Retina (tissue), 1 donor: ENCODE results near the gene LY6G6D.

ENCODE experiments used
- DNase-seq: peaks from one replicate; pipeline ENCODE4 v3.0.0-alpha.2; 2016

LY6G6D gene, protein sequence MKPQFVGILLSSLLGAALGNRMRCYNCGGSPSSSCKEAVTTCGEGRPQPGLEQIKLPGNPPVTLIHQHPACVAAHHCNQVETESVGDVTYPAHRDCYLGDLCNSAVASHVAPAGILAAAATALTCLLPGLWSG

DNA sequence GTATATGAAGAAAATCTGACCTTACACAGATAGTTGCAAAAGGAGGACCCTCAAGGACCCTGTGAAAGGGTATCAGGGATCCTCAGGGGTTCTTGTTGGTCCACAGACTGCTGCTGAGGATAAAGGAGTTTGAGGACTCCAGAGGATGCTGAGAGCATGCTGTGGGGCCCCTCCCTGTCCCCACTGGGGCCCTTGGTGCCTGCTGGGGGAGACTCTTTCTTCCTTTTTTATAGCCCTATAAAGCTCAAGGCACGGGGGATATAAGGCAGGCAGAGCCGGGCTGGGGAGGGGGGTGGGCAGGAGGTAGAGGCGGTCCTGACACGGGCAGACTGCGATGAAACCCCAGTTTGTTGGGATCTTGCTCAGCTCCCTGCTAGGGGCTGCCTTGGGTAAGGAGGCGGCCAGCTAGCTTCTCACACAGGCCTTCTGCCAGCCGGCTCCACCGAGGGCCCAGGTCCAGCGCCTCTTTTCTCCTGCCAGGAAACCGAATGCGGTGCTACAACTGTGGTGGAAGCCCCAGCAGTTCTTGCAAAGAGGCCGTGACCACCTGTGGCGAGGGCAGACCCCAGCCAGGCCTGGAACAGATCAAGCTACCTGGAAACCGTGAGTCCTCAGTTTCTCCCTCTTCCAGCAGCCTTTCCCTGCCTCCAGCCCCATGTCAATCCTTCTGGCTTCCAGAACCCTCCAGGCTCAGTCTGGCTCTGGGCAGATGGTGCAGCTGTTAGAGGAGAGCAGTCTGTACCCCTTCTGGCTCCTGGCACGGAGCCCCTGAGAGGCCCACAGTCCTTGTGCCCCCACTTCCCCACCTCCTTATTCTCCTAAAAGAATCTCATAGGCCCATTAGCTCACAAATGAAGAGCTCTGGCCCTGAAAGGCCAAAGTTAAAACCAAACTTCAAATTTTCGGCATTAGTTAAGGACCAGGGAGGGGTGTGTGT lies at the start of gene LY6G6D:
Gene LY6G6D, plus strand, starts transcription at position 327 of the 937 bp plus-strand sequence. Its CDS starts 8 bp downstream, at position 335.
- no peak for DNase-seq

DNA sequence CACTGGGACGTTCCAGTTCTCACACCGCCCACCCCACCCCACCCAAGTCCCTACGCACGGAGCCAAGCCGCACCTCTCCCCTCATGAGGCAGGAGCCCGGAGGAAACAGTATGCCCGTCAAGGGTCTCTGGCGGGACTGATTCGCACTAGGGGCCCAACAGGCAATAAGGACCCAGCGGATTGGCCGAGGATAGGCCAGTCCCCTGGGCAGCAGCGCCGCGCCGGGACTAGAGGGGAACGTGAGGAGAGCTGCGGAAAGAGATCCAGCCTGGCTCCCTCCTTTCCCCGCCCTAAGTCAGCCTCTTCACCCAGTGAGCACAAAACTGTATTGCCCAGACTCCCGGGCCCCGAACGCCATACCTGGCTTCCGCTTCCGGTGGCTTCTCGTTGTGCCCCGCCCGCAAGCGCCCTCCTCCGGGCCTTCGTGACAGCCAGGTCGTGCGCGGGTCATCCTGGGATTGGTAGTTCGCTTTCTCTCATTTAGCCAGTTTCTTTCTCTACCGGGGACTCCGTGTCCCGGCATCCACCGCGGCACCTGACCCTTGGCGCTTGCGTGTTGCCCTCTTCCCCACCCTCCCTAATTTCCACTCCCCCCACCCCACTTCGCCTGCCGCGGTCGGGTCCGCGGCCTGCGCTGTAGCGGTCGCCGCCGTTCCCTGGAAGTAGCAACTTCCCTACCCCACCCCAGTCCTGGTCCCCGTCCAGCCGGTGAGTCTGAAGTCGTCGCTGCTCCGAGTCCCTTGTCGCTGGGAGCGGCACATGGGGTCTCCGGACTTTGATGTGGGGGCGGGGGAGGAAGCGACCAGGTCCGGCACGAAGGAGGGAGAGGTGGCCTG lies 49.4 kb upstream of the LY6G6D start, which contains the start of gene CSNK2B:
Gene CSNK2B, plus strand, starts transcription at position 580 of the 836 bp plus-strand sequence. CDS start 752 bp downstream, outside the sequence.
- peak; percentile 97 for DNase-seq

DNA sequence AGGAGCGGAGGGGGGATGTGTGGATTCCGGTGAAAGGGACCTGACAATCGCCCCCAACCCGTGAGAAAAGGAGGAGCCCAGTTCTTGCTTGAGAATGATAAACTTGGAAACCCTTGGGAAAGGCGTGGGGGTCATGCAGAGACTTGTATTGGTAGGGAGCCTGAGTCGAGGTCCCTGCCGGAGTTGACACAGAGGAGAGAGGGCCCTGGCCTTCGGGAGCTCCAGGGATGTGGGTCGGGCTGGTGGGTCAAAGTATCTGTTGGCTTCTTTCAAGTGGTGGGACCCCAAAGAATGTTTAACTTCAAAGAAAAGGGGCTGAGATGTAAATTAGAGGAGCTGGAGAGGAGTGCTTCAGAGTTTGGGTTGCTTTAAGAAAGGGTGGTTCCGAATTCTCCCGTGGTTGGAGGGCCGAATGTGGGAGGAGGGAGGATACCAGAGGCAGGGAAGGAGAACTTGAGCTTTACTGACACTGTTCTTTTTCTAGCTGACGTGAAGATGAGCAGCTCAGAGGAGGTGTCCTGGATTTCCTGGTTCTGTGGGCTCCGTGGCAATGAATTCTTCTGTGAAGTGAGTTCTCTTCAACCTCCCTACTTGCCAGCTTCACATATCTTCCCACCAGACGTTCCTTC lies 48.7 kb upstream of the LY6G6D start:
- no peak for DNase-seq

DNA sequence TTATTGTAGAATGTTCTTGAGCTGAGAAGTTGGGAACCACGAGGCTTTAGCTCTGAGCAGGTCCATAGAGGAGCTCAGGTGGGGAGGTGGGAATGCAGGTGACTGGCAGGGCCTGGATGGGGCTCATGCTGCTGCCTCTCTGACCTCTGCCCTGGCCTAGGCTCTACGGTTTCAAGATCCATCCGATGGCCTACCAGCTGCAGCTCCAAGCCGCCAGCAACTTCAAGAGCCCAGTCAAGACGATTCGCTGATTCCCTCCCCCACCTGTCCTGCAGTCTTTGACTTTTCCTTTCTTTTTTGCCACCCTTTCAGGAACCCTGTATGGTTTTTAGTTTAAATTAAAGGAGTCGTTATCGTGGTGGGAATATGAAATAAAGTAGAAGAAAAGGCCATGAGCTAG lies 45.5 kb upstream of the LY6G6D start, which contains the start of gene LY6G5B:
Gene LY6G5B, plus strand, starts transcription at position 301 of the 400 bp plus-strand sequence. CDS start 975 bp downstream, outside the sequence.
- DNase-seq, result no peak

DNA sequence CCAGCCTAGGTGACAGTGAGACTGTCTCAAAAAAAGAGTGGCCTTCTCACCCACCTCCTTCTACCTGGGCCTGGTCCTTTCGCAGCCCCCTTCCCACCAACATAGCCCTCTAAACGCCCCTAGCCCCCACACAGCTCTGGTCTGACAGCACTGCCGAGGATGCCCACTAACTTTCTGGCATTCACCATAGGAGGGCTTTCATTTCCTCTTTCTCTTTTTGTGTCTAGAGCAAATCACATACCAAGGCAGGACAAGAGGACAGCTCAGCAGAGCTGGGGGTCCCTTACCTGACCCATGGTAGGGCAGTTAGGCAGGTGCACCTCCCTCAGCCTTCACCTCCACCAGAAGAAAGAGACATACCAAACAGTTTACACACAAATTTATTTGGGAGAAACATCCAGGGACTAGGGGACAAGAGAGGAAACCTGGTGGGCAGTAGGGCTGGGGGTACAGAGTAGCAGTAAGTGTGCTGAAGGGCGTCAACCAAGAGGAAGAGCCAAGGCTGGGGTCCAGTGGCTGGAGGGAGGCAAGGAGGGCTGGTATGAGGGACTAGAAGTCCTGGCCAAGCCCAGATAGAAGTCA lies 38.7 kb upstream of the LY6G6D start:
- no peak for DNase-seq

DNA sequence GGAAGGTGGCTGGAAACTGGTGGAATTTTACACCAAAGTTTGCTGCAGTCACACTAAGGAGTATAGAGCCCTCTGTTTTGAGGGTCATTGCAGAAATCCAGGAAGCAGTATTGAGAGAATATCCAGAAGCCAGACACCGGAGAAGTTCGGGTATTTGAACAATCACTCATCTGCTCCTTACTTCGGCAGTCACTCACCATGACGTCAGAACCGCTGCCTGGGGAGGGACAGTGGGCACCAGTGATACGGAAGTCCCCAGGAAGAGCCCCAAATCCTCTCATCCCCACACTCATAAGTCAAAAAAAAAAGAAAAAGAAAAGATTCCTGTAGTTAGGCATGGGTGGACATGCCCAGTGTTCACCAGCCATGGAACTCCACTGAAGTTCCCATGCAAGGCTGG lies 38.2 kb upstream of the LY6G6D start:
- no peak for DNase-seq

DNA sequence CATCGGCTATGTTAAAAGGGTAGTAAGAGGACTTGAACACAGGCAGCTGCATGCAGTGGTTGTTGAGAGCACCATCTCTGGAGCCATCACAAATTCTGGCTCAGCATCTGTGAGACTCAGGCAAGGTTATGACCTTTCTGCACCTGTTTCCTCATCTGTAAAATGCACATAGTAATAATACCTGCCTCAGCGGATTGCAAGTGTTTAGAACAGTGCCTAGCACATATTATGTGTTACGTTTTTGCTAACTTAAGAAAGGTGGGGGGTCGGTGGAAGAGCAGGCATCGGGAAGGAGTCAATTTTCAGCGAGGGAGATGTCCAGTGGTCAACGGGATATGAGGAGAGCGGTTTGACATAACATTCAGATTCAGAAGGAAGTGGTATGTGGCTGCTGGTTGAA lies 37.2 kb upstream of the LY6G6D start:
- DNase-seq, result no peak

DNA sequence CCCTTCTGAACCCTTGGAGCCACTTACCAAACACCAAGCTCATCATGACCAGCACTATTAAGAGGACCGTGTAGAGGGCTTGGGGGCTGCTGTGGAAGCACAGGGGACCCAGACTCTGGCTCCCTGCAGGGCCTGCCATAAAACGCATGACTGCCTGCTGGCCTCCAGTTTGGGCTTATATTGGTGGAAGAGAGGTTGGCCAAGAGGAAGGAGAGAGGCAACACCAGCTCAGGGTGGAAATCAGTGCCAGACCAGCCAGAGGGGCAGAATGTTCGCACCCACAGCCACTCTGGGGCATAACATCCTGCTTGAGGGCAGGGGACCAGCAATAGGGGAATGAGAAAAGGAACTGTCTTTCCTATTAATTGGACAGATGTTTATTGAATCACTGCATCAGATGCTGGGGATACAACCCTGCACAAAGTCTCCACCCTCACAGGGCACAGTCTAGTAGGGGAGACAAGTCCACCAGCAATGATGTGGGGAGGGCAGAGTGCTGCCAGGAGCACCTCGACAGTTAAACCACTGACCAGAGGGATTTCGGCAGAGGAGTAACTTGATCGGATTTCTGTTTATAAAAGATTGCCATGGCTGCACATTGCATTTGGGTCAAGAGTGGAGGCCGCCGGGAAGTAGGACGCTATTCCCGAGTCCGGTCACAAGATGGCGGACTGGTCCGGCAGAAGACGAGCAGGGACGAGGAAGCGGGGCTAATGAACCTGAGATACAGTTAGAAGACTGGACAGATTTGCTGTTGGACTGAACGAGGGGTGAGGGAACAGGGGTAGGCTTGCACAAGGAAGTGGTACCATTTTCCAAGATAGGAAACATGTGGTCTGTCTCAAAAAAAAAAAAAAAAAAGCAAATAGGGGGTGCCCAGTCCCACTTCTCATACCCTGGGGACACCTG lies 34.7 kb upstream of the LY6G6D start, which contains the start of gene LY6G5C:
Gene LY6G5C, minus strand, starts transcription at position 842 of the 909 bp plus-strand sequence. Its CDS starts 694 bp downstream, at position 148.
- DNase-seq, result peak; percentile 92

DNA sequence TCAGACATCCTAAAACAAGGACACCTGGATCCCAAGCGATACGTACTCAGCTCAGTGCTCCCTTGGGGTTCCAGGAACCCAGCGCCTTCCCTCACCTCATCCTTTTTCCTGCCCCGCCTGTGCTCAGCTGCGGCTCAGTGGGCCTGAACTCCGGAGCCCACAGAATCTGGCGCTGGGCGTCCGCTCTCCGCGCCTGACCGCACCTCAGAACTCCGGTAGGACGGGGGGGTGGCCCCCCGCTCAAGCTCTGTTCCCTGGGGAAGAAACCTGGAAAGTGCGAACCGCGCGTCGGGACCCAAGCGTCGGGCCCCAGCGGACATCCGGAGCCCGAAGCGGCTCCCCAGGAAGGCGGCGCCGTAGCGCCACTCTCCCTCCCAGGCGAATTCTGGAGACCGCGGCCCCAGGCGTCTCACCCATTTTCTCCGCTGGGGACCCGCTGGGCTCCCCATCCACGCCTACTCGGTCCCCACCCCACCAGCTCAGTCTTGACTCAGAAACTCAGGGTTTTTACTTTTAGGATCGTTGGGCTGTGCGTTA lies 33.9 kb upstream of the LY6G6D start:
- DNase-seq, result peak; percentile 75

DNA sequence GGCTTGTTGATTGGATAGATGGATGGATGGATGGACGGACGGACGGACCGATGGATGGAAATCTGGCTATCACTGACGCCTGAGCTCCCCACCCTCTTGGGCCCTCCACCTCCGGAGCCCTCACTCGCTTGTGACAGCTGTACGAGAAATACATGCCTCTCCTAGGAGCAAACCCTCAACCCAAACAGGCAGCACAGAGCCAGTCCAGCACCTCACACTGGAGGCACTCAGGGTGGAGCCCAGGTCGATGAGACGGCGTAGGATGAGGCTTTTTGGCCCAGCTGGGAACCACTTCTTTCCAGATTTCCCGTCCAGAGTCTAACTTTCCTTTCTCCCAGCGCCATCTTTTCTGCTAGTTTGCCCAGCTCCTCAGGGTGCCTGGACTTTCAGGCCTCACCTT lies 31.6 kb upstream of the LY6G6D start:
- DNase-seq, result no peak

DNA sequence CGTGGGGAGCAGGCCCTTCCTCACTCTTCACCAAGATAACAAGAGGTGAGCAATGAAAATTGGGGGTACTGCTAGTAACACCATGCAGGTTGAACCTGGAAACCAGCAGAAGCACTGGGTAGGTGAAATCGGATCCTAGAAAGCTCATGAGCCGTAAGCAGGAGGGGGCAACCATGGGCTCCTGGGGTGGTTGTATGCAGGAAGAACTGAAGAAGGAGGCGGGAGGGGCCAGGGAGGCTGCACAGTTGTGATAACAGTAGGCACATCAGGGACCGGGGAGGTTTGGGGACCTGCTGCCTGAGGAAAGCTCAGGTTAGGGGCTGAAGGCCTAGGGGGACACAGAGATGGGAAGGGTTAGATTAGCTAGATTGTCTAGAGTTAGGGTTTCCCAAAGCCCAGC lies 28.7 kb upstream of the LY6G6D start:
- DNase-seq, result no peak

DNA sequence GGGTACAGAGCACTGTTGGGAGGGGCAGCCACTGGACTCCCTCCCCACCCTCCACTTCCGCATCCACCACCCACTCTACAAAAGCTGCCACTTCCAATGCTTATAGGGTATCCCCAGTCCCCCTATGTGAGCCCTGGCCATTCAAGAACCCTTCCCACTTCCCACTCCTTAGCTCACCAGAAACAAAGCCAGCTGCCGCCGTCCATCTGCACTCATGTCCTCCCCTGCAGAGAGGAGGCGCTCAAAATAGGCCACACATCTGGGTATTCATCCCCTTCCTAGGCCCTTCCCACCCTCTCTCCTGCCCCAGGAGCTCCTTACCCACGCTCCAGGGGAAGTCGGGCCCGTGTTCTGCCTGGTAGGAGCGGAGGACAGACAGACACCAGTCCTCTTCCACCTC lies 27.8 kb upstream of the LY6G6D start:
- no peak for DNase-seq

DNA sequence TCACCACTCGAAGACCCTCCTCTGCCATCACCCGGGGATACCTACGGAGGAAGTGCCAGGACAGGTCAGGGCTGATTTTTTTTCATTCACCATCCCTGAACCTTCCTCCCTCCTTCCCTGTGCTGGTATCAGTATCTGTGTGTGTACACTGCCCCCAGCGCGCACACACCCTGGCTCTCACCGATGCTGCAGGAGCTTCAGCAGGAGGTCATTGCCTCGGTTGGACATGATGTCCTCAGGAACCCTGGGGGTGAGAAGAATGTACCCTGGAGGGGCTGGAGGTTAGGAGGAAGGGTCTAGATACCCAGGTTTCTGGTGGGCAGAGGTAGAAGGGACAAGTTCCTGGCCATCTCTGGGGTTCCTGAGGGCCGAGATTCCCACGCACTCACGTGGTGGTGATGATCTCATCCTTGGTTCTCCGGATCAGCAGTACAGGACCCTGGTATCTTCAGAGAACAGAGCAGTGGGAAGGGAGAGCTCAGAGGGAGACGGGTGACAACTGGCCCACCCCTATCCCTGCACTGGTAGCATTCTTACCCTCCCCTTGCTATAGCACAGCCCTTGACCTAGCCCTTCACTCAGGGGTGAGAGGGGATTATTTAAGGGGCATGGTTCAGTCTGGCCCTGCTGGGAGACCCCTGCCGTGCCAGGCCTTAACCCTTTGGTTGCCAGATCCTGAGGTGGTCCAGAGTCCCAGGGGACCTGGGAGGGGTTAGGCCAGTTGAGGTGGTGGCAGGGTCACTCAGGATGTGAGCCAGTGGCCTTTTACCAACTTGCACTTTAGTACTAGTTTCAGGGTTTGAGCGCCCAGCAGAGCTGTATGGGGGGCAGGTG lies 27.1 kb upstream of the LY6G6D start:
- no peak for DNase-seq

DNA sequence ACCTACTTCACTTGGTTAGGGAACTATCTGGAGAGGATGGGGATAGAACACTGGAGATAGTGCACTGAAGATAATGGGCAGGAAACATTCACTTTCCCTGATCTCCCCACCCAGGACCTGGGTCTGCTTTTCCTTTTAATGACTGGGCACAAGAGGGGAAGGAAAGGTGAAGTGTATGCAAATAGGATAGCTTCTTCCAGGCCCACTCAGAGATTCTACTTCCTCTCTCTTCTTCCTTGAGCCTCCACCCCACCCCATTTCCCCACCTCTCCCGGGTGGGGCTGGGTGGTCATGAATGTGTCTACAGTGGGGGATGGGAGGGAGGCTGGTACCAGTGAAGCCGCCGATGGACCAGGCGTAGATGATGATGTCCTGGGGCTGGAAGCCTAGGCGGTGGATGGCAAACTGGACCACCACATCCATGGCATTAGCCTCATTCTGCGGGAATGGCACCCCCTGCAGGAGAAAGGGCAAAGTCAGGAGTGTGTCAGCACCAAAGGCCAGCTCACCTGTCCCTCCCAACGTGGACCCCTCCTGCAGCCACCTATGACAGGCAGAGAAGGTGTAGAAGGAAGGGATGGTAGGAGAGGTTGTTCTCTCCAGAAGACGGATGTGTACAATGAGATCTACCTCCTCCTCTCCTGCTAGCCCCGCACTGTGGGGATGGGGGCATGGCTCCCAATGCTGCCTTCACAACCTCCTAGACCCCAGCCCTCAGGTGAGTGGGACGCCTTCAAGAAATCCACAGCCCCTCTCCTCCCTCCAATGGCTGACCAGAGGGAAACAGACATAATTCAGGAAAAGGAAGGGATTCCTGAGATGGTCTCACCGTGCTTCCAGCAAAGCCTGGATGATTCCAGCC lies 25.7 kb upstream of the LY6G6D start:
- DNase-seq, result no peak

DNA sequence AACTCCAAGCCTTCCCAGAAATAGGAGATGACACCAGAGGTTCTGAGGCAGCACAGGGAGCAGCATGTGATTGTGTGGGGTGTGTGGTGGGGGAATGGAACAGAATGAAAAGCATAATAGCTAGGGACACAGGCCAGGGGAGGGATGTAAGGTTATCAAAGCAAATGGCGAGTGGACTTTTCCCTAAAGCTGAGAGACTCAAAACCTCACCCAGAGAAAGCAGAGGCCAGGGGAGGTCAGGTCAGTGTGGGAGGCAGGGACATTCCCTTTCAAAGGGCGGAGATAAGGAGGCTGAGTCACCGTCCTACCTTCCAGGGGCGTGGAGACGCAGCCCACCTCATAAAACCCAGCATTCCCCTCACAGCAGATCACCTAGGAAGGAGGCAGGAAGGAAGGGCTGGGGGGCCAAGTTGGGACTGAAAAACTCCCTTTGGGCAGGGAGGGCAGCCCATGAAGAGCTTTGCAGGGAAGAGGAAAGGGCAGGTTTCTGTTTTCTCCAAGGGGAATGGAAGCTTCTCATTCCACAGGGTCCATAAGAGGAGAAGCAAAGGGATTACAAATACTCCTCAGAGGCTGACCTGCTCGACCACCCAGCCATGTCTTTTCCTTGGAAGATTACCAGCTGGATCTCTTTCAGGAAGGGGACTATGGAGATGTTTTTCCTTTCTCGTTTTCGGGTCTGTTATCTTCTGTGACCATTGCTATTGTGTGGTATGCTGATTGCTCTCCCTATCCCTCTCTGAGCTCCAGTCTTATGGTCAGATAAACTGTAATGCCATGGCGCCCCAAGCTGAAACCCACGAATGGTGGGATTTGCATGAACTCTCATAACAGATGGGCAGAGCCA lies 24.7 kb upstream of the LY6G6D start:
- DNase-seq, result no peak

DNA sequence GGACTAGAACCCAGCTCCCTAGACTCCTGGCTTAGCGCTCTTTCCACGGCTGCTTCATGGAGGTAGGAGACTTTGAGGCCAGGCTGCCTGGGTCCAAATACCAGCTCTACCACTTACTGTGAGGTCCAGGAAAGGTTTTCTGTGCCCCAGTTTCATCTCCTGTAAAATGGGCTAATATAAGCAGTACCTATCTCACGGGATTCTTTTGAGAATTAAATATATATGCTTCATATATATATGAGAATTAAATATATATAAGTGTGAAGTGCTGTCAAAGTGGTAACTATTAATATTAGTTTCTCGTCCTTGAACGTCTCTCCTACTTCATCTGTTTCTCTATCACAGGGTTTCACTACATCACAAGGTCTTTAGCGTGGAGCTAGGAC lies 24.1 kb upstream of the LY6G6D start:
- DNase-seq, result no peak

DNA sequence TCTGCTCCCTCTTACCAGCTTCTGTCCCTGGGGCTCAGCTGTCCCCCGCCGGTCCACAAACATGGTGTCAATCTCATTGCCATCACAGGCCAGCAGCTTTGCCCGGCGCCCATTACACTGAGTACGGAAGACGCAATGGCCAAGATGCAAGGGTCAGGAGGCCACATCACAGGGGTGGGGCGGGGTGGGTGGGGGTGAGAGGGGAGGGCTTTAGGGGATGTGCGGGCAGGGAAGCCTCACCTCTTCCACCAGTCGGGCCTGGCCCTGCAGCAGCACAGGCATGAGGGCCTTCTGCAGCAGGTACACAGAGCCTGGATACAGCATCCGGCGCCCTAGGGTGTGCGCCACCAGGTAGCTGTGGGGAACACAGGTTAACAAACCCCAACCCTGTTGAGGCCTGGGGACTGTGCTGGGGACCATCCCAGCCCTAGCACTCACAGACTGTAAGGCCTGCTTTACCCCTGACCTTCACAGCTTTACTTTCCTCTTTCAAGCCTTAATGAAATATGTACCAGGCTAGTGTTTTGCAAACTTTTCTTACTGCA lies 23.5 kb upstream of the LY6G6D start:
- no peak for DNase-seq

DNA sequence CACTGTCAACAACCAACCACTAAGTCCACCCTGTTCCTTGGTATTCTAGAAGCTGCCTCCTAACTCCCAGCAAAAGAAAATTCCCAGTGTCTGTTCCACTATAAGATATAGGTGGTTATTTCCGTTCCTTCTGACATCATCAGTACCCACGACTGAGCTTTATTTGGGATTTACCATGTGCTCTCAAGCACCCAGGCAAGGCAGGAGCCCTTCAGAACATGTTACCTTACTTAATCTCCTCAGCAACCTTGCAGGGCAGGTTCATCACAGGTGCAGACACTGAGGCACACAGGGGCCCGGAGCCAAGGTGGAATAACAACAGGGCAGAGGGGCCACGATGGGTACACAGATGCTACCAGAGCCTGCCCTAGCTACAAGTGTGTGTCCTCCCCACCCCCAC lies 22.8 kb upstream of the LY6G6D start:
- no peak for DNase-seq
